ENCODE results near the gene ATP1A3. TPM values are rescaled to one million over a fixed set of nuclear protein-coding genes. Genes with fewer than 3 reads are reported as not detected.

The ATP1A3 gene
- total RNA-seq, 1 donor from 2014 or later = not detected

DNA sequence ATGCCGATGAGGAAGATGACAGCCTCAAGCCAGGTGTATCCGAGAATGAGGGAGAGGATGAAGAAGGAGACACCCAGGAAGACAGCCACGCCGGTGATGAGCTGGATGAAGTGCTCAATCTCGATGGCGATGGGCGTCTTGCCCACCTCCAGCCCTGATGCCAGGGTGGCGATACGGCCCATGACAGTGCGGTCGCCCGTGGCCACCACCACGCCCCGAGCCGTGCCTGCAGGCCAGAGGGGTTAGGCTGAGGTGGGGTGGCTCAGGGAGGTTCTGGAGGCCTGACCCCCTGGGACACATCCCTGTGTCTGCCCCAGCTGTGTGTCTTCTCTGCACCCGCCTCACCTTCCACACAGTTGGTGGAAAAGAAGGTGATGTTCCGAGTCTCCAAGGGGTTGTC is 9.1 kb downstream of the ATP1A3 start:
- Mint-ChIP-seq H3K9me3 (no peaks in the 10 kb centered on the region), H3K36me3 (no peaks in the 10 kb centered on the region), H3K27me3 (ENCODE audit: low read depth) (peaks cover 20% of the 10 kb centered on the region), H3K4me3 (no peak overlapping the region), H3K27ac (no peak overlapping the region), H3K4me1 (no peaks in the 10 kb centered on the region)
- TF ChIP-seq, protein P1, sequence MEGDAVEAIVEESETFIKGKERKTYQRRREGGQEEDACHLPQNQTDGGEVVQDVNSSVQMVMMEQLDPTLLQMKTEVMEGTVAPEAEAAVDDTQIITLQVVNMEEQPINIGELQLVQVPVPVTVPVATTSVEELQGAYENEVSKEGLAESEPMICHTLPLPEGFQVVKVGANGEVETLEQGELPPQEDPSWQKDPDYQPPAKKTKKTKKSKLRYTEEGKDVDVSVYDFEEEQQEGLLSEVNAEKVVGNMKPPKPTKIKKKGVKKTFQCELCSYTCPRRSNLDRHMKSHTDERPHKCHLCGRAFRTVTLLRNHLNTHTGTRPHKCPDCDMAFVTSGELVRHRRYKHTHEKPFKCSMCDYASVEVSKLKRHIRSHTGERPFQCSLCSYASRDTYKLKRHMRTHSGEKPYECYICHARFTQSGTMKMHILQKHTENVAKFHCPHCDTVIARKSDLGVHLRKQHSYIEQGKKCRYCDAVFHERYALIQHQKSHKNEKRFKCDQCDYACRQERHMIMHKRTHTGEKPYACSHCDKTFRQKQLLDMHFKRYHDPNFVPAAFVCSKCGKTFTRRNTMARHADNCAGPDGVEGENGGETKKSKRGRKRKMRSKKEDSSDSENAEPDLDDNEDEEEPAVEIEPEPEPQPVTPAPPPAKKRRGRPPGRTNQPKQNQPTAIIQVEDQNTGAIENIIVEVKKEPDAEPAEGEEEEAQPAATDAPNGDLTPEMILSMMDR (IDR thresholded peaks at IDR 0.05; ENCODE audit: unreplicated experiment) = no peak
- no peak for DNase-seq (ENCODE audit: low spot score in 2 of 2, unreplicated experiment in 2 of 2)

DNA sequence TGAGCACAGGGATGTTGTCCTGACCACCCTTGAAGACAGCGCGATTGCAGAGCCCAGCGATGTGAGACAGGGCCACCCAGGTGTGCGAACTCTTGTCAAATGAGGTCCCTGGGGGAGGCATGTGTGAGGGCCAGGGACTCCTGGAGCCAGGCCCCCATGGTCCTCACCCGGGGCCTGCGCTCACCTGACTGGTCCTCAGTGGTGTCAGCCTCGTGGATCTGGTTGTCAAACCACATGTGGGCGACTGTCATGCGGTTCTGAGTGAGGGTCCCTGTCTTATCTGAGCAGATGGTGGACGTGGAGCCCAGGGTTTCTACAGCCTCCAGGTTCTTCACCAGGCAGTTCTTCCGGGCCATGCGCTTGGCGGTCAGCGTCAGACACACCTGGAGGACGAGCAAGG is 12.3 kb downstream of the ATP1A3 start:
- no peak overlapping the region for H3K4me3 Mint-ChIP-seq
- H3K9me3 Mint-ChIP-seq = no peaks in the 10 kb centered on the region
- no peaks in the 10 kb centered on the region for H3K36me3 Mint-ChIP-seq
- no peak overlapping the region for H3K27ac Mint-ChIP-seq
- no peak for DNase-seq (ENCODE audit: low spot score in 2 of 2, unreplicated experiment in 2 of 2)
- TF ChIP-seq, protein P1 (IDR thresholded peaks at IDR 0.05; ENCODE audit: unreplicated experiment) = no peak
- peaks cover 18% of the 10 kb centered on the region for H3K27me3 Mint-ChIP-seq (ENCODE audit: low read depth)
- H3K4me1 Mint-ChIP-seq = no peaks in the 10 kb centered on the region

DNA sequence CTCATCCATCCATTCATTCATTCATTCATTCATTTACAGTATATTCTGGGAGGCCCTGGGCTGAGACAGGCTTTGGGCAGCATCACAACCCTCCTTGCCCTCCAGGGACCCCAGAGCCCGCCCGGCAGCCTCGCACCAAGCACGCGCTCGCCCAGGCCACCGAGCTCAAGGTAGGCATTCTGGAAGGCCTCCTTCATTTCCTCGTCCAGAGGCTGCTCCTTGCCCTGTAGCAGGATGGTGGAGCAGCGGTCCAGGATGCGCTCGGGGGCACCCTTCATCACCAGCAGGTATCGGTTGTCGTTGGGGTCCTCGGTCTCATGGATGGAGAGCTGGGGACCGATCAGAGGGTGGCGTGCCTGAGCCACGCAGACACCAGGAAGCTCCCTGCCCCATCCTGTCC is 15.6 kb downstream of the ATP1A3 start:
- DNase-seq (ENCODE audit: low spot score in 2 of 2, unreplicated experiment in 2 of 2) = no peak
- Mint-ChIP-seq H3K27ac (no peak overlapping the region), H3K4me1 (no peaks in the 10 kb centered on the region), H3K4me3 (no peak overlapping the region), H3K27me3 (ENCODE audit: low read depth) (peaks cover 20% of the 10 kb centered on the region), H3K36me3 (no peaks in the 10 kb centered on the region), H3K9me3 (no peaks in the 10 kb centered on the region)
- TF ChIP-seq, protein P1 (IDR thresholded peaks at IDR 0.05; ENCODE audit: unreplicated experiment) = no peak

DNA sequence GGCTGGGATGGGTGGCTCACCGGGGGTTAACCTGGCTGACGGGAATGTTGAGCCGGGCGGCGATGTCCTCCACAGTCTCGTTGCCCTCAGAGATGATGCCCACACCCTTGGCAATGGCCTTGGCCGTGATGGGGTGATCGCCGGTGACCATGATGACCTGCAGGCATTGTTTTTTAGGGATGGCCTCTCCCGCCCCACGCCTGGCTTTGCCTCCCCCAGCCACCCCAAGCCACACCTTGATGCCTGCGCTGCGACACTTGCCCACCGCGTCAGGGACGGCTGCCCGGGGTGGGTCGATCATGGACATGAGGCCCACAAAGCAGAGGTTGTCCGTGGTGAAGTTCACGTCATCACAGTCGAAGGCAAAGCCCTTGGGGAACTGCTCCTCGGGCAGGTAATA is 16.1 kb downstream of the ATP1A3 start:
- H3K36me3 Mint-ChIP-seq = no peaks in the 10 kb centered on the region
- no peaks in the 10 kb centered on the region for H3K4me1 Mint-ChIP-seq
- peaks cover 23% of the 10 kb centered on the region for H3K27me3 Mint-ChIP-seq (ENCODE audit: low read depth)
- DNase-seq (ENCODE audit: low spot score in 2 of 2, unreplicated experiment in 2 of 2) = no peak
- TF ChIP-seq, protein P1 (IDR thresholded peaks at IDR 0.05; ENCODE audit: unreplicated experiment) = no peak
- H3K27ac Mint-ChIP-seq = no peak overlapping the region
- no peaks in the 10 kb centered on the region for H3K9me3 Mint-ChIP-seq
- no peak overlapping the region for H3K4me3 Mint-ChIP-seq

DNA sequence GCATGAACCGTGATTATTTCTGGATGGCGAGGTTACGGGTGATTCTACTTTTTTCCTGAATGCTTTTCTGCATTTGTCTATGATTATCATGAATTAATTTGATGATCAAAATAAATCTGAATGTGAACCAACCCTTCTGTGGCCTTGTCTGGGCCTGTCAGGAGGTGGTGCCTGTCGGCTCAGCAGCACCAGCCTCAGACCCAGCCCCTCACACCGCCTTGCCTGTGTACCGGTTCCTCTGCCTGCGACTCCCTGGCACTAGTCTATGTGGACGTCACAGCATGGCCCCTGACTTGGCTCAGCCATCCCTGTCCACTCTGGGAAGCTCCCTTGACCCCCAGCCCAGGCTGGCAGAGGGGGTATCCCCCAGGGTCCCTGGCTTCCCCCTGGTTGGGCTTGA is 19.4 kb downstream of the ATP1A3 start:
- peaks cover 27% of the 10 kb centered on the region for H3K27me3 Mint-ChIP-seq (ENCODE audit: low read depth)

More for the DNA sequence above, 19.4 kb downstream of the ATP1A3 start:
- no peak overlapping the region for H3K27ac Mint-ChIP-seq
- DNase-seq (ENCODE audit: low spot score in 2 of 2, unreplicated experiment in 2 of 2) = no peak
- TF ChIP-seq, protein P1 (IDR thresholded peaks at IDR 0.05; ENCODE audit: unreplicated experiment) = no peak
- H3K9me3 Mint-ChIP-seq = no peaks in the 10 kb centered on the region
- H3K36me3 Mint-ChIP-seq = no peaks in the 10 kb centered on the region
- no peak overlapping the region for H3K4me3 Mint-ChIP-seq
- H3K4me1 Mint-ChIP-seq = no peaks in the 10 kb centered on the region

Data from mesothelial cell of epicardium (in vitro differentiated cells).